Epithelial cell of esophagus (primary cell): ENCODE results near the gene OR2A12.
"Not testable (repeated sequence)": the region's sequence is repeated elsewhere in the genome, so short reads cannot be mapped to it uniquely, and the experiment has no call there.

Source experiments
- DNase-seq: peaks from one replicate; pipeline ENCODE4 v3.0.0; 2010; ENCODE audit warnings: low read depth
- H3K4me3 ChIP-seq: 2 replicates; pipeline ENCODE4 v1.5.1; 2011; ENCODE audit warnings: mild to moderate bottlenecking, low read length, control low read depth
- TF ChIP-seq, protein P1 (sequence below): IDR thresholded peaks from 2 replicates; pipeline ENCODE4 v1.5.1; 2011; ENCODE audit warnings: low read depth, mild to moderate bottlenecking, low read length, control low read depth, inconsistent platforms; ENCODE audit not compliant: insufficient read depth; ENCODE audit errors: missing control alignments

Gene OR2A12

DNA sequence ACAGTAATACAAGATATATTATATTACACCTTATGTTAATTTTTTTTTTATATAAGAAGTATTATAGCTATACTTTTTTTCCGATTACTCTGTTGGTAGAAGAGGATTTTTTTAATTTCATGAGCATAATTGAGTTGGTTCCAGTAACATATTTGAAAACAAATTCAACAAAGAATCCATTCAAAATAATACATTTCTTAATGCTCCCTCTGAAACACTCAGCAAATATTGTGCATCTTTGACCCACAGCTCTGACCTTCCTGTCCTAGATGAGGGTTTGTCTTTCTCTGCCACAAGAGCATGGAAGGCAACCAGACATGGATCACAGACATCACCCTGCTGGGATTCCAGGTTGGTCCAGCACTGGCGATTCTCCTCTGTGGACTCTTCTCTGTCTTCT, 23.2 kb downstream of the OR2A12 start, which contains the start of gene OR2A2:
OR2A2 (plus strand) TSS at position 301 of the 400 bp plus-strand sequence; CDS start at position 301, 0 bp downstream.
- H3K4me3 ChIP-seq: no peak within 1 kb of the TSS
- TF ChIP-seq, protein P1, sequence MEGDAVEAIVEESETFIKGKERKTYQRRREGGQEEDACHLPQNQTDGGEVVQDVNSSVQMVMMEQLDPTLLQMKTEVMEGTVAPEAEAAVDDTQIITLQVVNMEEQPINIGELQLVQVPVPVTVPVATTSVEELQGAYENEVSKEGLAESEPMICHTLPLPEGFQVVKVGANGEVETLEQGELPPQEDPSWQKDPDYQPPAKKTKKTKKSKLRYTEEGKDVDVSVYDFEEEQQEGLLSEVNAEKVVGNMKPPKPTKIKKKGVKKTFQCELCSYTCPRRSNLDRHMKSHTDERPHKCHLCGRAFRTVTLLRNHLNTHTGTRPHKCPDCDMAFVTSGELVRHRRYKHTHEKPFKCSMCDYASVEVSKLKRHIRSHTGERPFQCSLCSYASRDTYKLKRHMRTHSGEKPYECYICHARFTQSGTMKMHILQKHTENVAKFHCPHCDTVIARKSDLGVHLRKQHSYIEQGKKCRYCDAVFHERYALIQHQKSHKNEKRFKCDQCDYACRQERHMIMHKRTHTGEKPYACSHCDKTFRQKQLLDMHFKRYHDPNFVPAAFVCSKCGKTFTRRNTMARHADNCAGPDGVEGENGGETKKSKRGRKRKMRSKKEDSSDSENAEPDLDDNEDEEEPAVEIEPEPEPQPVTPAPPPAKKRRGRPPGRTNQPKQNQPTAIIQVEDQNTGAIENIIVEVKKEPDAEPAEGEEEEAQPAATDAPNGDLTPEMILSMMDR: no peak
- DNase-seq: no peak

DNA sequence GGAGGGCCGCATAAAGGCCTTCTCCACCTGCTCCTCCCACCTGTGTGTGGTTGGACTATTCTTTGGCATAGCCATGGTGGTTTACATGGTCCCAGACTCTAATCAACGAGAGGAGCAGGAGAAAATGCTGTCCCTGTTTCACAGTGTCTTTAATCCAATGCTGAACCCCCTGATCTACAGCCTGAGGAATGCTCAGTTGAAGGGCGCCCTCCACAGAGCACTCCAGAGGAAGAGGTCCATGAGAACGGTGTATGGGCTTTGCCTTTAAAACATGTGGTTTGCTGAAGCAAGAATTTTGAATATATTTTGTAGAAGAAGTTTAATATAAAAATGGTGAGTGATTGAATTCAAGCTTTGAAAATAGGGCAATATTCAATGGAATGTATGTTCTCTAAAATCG, 24.2 kb downstream of the OR2A12 start:
- no peak for DNase-seq
- TF ChIP-seq, protein P1: no peak
- no peak overlapping the region for H3K4me3 ChIP-seq

- TF ChIP-seq, protein P1: no peak
- no peak for DNase-seq
- H3K4me3 ChIP-seq: no peak overlapping the region
Observed at GRCh38 chr7:144113651-144114050, 27.6 kb downstream of the OR2A12 start.

- H3K4me3 ChIP-seq: no peak overlapping the region
- no peak for DNase-seq
- TF ChIP-seq, protein P1: no peak
Observed at GRCh38 chr7:144118341-144118740, 32.3 kb downstream of the OR2A12 start.

DNA sequence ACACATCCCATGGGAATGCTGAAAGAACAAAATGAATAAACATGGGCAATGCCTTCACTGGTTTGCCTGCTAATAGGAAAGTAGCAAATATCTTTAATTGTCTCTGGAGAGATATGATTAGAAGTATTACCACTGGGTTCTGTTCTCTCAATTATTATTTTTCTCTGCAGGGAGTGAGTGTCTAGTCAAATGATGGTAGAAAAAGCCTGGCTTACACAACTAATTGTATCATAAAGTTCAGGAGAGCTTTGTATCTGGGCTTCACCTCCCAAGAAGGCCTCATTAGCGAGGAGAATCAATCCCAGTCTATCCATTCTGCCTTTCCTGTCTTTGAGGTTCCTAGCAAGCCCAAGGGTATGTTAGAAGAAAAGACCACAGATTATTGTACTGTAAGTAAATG, 36.8 kb downstream of the OR2A12 start, which contains the start of gene OR2A14:
OR2A14 (plus strand) TSS at position 301 of the 400 bp plus-strand sequence. CDS start 5,937 bp downstream, outside the sequence.
- H3K4me3 ChIP-seq: no peak within 1 kb of the TSS
- TF ChIP-seq, protein P1: no peak
- no peak for DNase-seq

GRCh38 chr7:144127714-144128334, 41.7 kb downstream of the OR2A12 start:
- TF ChIP-seq, protein P1: peak; percentile 94
- no peak overlapping the region for H3K4me3 ChIP-seq
- DNase-seq: peak; percentile 88

DNA sequence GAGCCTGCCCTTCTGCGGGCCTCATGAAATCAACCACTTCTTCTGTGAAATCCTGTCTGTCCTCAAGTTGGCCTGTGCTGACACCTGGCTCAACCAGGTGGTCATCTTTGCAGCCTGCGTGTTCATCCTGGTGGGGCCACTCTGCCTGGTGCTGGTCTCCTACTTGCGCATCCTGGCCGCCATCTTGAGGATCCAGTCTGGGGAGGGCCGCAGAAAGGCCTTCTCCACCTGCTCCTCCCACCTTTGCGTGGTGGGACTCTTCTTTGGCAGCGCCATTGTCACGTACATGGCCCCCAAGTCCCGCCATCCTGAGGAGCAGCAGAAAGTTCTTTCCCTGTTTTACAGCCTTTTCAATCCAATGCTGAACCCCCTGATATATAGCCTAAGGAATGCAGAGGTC, 43.5 kb downstream of the OR2A12 start:
- not testable (repeated sequence) for DNase-seq, H3K4me3 ChIP-seq
